ENCODE data around the gene MYBL2. TPM values are rescaled to one million over a fixed set of nuclear protein-coding genes. Genes with fewer than 3 reads are reported as not detected.

Gene MYBL2
- total and polyA plus RNA-seq, 4 donors, result 1.6 to 30.9 (median 1.9) TPM; not detected in 1

GRCh38 chr20:43676368-43676767, 9.5 kb downstream of the MYBL2 start:
- Histone ChIP-seq H3K4me3 (ENCODE audit: low read depth in 1 of 3, low read length in 3 of 3) (no peak overlapping the region), H3K36me3 (ENCODE audit: control insufficient read depth in 4 of 4, insufficient read depth in 3 of 4, low read depth in 1 of 4, low read length in 3 of 4) (no peaks in the 10 kb centered on the region), H3K27me3 (ENCODE audit: control insufficient read depth in 4 of 4, insufficient read depth in 4 of 4, low read length in 3 of 4) (no peaks in the 10 kb centered on the region), H3K9ac (ENCODE audit: low read depth in 1 of 2, low read length in 2 of 2) (no peak overlapping the region), H3K4me1 (ENCODE audit: control insufficient read depth in 4 of 4, insufficient read depth in 4 of 4, low read length in 3 of 4) (no peaks in the 10 kb centered on the region), H3K27ac (ENCODE audit: low read depth in 1 of 2, low read length in 2 of 2) (no peak overlapping the region), H3K9me3 (ENCODE audit: control insufficient read depth in 4 of 4, low read length in 3 of 4) (no peaks in the 10 kb centered on the region)
- no peak for TF ChIP-seq HNF4A (conservative IDR thresholded peaks at IDR 0.05)
- TF ChIP-seq RXRA (IDR thresholded peaks at IDR 0.05), result no peak
- TF ChIP-seq REST (IDR thresholded peaks at IDR 0.05), result no peak
- no peak for TF ChIP-seq ZBTB33 (IDR thresholded peaks at IDR 0.05)
- no peak for TF ChIP-seq CTCF (IDR thresholded peaks at IDR 0.05; ENCODE audit: low read depth, low read length, missing input control)
- TF ChIP-seq JUND (IDR thresholded peaks at IDR 0.05), result no peak
- TF ChIP-seq RAD21 (IDR thresholded peaks at IDR 0.05), result no peak
- no peak for TF ChIP-seq GABPA (IDR thresholded peaks at IDR 0.05 in 1 of 2, conservative IDR thresholded peaks at IDR 0.05 in 1 of 2)
- no peak for TF ChIP-seq HNF4G (IDR thresholded peaks at IDR 0.05)
- no peak for TF ChIP-seq FOXA2 (IDR thresholded peaks at IDR 0.05)
- no peak for TF ChIP-seq MAX (IDR thresholded peaks at IDR 0.05)
- TF ChIP-seq FOXA1 (IDR thresholded peaks at IDR 0.05), result no peak
- TF ChIP-seq TAF1 (conservative IDR thresholded peaks at IDR 0.05), result no peak
- TF ChIP-seq NR2F2 (IDR thresholded peaks at IDR 0.05), result no peak
- no peak for TF ChIP-seq ATF3 (IDR thresholded peaks at IDR 0.05)
- TF ChIP-seq YY1 (IDR thresholded peaks at IDR 0.05), result no peak
- no peak for TF ChIP-seq SP1 (IDR thresholded peaks at IDR 0.05)
- TF ChIP-seq EGR1 (IDR thresholded peaks at IDR 0.05; ENCODE audit: low read depth in 2 of 2), result no peak
- no peak for DNase-seq (ENCODE audit: low spot score)
- WGBS, result 93% methylated on average over 5 of the region's 5 CpGs
